Stimulated activated CD4-positive, alpha-beta T cell treated with anti-CD3 and anti-CD28 coated beads, Interleukin-2, amount 100 ng/mL, for 24 hours (primary cell): ENCODE results near the gene NLRP3.
"Not testable (repeated sequence)": the region's sequence is repeated elsewhere in the genome, so short reads cannot be mapped to it uniquely, and the experiment has no call there.

Experiments
- DNase-seq, 2 donors: peaks; one replicate each; pipeline ENCODE4 v3.0.0-alpha.2; 2020

Gene NLRP3

DNA sequence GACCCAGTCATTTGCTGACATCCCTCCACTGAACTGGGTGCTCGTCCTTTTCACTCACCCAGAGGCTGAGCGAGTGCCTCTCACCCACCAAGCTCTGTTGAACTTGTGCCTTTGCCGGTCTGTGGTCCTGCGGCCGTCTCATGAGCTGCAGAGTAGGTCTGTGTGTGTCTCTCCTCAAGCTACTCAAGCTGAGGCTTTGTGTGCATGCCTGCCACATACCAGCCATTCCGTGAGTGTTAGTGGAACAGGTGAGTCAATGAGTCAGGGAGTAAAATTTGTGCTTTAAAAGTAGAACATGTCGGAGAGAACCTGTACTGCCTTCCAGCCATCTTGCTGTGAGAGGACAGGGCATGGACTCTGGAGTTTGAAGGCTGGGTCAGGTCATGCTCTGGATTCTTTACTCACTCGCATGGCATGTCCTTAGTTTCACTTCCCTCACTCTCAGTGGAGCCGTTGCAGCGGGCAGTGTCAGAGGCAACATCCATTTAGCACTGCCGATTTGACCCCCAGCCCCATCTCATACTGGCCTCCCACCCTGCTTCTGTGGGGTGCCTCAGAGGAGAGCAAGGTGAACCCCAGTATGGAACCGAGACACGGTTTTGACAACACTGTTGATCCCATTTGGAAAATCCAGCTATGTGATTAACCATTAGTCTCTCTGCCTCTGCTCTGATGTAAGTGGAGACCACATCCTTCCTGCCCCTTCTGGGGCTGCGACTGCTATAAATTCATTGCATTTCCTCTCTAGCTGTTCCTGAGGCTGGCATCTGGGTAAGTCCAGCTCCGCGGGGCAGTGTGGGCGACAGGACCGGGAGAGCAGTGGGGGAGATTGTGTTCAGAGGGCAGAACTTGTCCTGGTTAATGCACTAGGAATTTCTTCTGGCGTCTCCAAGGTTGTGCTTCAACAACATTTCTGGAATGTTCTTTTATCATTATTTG, at the start of gene NLRP3:
NLRP3 (plus strand) TSS at position 751 of the 939 bp plus-strand sequence. CDS start 2,628 bp downstream, outside the sequence.
- DNase-seq = peak; percentile 30 to 35

DNA sequence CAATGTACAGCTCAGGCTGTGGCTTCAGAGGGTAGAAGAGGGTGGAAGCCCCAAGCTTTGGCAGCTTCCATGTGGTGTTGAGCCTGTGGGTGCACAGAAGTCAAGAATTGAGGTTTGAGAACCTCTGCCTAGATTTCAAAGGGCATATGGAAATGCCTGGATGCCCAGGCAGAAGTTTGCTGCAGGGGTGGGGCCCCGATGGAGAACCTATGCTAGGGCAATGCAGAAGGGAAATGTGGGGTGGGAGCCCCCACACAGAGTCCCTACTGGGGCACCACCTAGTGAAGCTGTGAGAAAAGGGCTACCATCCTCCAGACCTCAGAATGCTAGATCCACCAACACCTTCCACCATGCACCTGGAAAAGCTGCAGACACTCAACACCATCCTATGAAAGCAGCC, 49.6 kb upstream of the NLRP3 start:
- not testable (repeated sequence) for DNase-seq

DNA sequence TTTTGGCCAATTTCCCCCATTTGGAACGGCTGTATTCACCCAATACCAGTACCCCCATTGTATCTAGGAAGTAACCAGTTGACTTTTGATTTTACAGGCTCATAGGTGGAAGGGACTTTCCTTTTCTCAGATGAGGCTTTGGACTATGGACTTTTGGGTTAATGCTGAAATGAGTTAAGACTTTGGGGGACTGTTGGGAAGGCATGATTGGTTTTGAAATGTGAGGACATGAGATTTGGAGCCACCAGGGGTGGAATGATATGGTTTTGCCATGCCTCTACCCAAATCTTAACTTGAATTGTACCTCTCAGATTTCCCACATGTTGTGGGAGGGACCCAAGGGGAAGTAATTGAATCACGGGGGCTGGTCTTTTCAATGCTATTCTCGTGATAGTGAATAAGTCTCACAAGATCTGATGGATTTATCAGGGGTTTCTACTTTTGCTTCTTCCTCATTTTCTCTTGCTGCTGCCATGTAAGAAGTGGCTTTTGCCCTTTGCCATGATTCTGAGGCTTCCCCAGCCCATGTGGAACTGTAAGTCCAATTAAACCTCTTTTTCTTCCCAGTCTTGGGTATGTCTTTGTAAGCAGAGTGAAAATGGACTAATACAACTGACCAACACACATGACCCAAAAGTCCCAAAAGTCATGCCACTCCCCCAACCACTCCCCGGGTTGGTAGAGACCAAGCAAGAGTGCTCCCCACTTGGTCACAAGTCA, 48.9 kb upstream of the NLRP3 start:
- no peak for DNase-seq

DNA sequence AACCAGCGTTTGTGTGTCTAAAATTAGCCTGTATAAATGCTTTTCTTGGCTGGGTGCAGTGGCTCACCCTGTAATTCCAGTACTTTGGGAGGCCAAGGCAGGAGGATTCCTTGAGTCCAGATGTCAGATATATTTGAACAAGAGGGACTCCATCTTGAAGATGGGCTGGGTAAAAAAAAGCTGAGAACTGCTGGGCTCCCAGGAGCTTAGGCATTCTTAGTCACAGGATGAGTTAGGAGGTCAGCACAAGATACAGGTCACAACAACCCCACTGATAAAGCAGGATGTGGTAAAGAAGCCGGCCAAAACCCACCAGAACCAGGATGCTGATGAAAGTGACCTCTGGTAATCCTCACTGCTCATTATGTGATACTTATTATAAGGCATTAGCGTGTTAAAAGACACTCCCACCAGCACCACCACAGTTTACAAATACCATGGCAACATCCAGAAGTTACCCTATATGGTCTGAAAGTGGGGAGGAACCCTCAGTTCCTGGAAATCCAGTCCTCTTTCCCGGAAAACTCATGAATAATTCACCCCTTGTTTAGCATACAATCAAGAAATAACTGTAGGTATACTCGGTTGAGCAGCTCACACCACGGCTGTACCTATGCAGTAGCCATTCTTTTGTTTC, 48.1 kb upstream of the NLRP3 start:
- no peak for DNase-seq

DNA sequence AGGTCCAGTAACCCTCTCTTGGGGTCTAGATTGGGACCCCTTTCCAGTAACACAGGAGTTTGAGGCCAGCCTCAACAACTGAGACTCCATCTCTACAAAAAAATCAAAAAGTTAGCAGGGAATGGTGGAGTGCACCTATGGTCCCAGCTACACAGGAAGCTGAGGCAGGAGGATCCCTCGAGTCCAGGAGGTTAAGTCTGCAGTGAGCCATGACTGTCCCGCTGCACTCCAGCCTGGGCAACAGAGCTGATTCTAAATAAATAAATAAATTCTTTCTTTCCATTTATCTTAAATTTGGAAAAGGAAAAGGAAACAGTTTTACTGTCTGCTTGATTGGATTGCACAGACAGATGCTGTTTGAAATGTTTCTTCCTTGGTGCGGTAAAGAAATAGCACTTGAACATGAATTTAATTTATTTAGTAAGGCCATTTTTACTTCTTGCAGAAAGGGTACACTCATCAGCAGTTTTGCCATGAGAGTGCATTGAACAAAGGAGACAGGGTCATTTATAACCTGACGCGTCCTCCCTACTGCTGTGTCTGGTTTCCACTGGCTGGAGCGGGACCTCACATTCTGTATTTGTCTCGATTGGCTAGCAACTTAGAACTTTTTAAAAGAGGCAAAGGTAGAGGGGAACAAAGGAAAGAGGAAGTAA, 47.4 kb upstream of the NLRP3 start:
- DNase-seq = no peak

DNA sequence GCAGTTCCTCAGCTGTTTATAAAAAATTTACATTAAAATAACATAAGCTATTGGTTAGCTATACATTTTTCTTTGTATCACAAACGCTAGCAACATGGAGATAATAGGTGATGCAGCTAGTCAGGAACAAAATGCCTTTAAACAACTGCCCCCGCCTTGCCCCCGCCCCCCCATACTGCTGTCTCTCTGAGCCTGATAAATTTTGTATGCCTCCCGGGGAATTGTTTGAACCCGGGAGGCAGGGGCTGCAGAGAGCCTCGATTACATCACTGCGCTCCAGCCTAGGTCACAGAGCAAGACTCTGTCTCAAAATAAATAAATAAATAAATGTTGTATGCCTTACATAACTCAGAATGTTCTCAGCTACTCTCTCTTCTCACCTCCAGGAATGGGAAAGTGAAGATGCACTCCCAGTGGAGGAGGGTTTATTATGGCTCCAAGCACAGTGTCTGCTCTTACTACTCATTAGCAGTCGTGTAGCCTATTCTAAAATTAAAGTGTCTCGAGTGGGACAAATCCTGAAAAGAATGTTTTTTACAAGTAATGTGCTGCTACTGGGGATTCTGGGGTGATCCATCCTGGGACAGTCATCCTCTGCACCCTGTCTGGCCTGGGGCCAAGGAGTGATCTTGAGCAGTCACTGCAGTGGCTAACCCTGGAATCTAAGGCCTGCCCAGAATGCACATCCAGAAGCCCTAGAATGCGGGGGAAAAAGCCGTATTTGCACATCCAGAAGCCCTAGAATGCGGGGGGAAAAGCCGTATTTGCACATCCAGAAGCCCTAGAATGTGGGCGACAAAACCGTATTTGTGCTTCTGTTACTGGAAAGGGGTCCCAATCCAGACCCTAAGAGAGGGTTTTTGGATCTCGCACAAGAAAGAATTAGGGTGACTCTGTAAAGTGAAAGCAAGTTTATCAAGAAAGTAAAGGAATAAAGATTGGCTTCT, 44.9 kb upstream of the NLRP3 start:
- no peak for DNase-seq

DNA sequence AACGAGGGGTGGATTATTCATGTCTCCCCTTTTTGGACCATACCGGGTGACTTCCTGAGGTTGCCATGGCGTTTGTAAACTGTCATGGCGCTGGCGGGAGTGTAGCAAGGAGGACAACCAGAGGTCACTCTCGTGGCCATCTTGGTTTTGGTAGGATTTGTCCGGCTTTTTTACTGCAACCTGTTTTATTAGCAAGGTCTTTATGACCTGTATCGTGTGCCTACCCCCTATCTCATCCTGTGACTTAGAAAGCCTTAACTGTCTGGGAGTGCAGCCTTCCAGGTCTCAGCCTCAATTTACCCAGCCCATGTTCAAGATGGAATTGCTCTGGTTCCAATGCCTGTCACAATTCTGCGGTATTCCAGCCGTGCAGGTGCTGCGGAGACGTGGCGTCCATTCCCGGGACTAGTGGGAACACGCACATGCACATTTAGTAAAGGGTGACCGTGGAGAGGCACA, 44.1 kb upstream of the NLRP3 start:
- no peak for DNase-seq

DNA sequence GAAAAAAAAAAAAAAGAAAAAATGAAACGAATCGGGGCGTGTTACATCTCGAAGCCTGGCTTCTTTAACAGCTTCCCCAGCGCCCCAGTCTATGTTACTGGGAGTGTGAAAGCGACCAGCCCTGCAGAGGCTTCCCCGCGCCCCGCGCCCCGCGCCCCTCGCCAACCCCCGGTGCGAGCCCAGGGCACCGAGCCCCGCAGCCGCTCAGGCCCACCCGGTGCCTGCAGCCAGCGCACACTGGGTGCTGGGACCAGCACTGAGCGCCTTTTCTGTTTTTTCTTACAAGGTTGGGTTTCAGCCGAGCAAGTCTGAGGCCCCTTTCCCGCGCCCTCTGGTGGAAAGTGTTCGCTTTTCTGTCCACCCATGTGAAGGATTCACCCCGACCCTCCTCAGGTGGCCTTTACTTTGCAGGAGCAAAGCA, 42.2 kb upstream of the NLRP3 start:
- DNase-seq = peak; percentile 61 to 66

DNA sequence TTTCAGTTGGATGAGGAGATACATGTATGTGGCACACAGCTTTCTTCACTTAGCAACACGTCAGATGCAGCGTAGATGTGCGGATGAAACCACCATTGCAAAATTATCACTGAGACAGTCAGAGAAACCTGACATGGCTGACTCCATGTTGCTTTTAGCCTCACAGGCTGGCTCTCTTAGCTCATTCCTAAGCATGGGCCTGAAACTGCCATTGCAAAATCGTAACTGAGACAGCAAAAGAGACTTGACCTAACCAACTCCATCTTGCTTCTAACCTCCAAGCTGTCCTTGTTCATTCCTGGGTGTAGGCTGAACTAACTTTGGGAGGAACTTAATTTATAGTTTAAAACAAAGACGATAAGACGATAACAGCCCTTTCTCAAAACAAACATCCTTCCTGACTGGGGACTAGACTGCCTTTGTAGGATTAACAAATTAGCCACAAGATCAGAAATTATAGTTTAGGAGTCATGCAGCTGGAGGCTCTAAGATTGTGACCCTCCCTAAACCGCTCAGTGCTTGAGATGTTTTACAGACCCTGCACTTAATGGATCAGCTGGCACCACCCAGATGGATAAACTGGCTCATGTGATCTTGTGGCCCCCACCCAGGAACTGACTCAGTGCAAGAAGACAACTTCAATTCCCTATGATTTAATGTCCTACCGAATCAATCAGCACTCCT, 41.2 kb upstream of the NLRP3 start:
- DNase-seq = not testable (repeated sequence)

DNA sequence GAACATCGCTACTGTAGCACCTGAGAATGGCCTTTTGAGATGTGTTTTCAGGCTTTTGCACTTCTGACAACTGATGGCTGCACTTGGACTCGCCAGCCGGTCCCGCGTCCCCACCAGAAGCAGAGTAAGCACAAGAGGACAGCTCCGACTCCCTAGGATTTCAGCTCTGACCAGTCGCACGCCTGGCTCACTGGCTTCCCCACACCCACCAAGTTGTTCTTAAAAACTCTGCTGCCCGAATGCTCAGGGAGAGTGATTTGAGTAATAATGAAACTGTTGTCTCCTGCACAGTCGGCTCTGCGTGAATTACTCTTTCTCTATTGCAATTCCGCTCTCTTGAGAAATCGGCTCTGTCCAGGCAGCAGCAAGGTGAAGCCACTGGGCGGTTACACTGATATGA, 40.2 kb upstream of the NLRP3 start:
- DNase-seq = no peak

DNA sequence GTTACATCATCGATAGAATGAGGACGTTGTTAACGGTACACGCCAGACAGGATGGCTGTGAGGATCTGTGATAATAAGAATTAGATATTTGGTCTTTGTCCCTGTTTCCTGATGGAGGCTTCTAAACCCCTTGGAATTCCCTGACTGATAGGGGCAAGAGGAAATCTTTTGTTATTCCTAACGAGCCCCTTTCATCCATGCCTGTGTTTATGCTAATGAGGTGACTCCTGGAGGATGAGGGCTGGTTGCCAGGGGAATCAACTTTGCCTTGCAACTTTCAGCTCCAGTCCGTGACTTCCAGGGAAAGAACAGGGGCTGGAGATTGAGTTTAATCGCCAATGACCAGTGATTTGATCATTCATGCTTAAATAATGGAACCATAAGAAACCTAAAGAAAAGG, 39.3 kb upstream of the NLRP3 start:
- DNase-seq = no peak

DNA sequence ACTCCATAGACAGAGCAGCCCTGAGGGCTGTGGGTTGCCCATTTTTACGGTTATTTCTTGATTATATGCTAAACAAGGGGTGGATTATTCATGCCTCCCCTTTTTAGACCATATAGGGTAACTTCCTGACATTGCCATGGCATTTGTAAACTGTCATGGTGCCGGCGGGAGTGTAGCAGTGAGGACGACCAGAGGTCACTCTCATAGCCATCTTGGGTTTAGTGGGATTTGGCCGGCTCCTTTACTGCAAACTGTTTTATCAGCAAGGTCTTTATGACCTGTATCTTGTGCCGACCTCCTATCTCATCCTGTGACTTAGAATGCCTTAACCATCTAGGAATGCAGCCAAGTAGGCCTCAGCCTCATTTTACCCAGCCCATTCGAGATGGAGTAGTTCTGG, 38.3 kb upstream of the NLRP3 start:
- DNase-seq = not testable (repeated sequence)

DNA sequence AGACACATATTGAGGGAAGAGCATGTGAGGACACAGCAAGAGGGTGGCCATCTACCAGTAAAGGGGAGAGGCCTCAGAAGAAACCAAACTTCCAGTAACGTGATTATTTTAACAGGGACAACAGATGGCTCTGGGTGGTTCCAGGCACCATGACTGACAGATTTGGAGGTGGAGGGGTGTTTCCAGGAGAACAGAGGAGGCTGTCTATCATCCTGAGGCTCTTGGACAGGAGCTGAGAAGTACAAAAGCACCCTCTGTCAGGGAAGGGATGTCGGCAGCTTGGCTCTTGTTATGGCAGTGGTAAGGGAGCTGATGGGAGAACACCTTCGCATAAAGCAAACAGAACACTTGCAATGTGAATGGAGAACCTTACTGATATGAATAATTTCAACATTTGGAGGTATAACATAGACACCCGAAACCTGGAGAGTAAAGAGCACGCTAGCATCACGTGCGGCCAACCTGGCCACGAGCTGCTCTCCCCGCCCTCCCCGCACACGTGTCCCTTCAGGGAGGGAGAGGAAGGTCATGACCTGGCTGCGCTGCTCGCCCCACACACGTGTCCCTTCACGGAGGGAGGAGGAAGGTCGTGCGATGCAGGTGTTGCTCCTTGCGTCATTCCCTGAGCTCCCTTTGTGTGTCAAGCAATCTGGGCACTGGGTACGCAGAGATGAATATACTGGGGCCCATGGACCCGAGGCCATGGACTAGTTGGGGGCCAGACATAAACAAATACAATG, 37.5 kb upstream of the NLRP3 start:
- no peak for DNase-seq

DNA sequence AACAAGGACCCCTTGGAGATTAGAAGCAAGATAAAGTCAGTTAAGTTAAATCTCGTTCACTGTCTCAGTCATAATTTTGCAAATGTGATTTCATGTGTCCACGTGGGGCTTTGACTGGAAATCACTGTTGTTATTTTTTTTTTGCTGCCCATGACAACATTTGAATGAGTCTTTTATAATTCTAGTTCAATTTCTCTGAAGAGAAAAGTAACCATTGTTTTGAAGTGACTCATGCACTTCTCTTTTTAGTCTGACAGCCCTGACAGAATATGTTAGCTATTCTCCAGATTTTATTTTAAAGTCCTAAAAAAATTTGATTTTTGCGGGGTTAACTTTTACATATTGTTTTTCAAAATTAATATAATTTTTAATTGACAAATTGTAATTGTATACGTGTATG, 30.7 kb upstream of the NLRP3 start:
- no peak for DNase-seq

DNA sequence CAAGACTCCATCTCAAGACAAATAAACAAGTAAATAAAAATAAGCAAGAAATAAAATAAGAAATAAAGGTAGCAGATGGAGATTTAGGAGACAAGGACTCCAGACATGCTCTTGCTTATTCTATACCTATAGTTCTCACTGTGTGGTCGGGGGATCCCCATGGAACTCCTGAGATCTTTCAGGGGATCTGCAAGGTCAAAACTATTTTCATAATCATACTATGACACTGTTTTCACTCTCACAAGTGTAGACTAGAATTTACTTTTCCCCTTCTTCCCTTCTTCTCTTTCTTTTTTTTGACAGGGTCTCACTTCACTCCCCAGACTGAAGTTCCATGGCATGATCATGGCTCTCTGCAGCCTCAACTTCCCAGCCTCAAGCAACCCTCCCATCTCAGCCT, 29.8 kb upstream of the NLRP3 start:
- peak in 1 of 2 donors; percentile 14 for DNase-seq

DNA sequence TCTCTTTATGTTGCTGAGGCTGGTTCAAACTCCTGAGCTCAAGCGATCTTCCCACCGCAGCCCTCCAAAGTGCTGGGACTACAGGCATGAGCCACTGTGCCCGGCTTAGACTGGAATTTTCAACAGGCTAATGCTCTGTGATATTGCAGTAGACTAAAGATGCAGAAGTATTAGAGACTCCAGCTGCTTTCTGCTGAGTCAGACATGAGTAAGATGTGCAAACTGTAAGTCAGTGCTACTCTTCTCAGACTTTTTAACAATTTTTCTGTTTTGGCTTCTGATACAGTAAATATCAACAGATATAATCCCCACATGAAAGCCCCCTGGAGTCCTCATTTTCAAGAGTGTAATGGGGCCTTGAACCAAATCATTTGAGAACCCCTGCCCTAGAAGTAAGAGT, 29.3 kb upstream of the NLRP3 start:
- DNase-seq = no peak

DNA sequence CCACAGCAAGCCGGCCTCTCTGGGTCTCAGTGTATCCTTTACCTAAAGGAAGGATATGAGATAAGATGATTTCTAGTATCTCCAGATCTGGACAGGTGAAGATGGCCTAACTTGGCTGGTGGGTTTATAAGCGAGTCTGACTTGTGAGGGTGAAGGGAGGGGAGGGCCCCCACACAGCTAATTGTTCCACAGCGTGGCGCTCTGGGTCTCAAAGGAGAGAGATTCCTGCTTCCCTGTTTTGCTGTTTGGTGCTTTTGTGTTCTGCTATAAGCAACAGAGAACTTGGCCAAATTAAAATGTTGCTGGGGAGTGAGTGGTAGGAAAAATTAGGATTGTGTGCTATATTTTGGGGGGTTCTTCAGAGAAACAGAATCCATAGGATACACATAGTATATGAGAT, 28.9 kb upstream of the NLRP3 start:
- DNase-seq = no peak

DNA sequence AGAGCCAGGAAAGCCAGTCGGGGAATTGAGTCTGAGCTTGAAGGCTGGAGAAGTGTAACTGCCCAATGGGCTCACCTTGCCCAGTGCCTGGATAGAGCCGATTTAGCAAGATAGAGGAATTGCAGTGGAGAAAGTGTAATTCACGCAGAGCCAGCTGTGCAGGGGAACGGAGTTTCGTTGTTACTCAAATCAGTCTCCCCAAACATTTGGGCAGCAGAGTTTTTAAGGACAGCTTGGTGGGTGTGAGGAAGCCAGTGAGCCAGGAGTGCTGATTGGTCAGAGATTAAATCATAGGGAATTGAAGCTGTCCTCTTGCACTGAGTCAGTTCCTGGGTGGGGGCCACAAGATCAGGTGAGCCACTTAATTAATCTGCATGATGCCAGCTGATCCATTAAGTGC, 28.4 kb upstream of the NLRP3 start:
- no peak for DNase-seq

DNA sequence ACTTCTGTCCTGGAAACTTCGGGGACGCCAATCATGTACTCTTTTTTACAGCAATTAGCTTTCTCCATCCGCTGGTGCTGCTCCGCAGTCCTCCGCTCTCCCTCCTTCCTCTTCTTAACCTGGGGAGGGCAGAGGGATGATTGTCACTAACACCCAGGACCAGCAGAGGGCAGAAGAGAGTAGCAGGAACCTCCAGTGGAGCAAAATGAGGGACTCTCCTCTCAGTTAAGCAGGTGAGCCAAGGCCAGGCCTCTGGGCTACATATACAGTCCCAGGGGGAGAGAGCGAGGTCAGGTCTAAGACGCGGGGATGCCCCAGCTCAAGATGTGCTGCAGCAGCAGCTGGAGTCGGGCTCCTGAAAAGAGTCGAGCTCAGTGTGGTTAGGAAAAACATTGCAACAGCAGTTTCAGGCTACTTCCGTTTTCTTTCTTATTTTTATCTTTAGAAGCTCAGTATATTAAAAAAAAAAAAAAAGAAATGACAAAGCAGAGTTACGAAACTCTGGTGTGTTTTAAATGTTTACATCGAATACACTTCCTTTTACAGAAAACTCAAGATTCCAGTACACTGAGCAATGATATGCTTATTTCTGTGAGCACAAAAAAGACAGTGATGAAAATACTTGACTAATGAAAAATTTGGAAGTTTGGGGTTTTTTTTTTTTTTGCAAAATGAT, 25.7 kb upstream of the NLRP3 start:
- peak; percentile 82 to 87 for DNase-seq

DNA sequence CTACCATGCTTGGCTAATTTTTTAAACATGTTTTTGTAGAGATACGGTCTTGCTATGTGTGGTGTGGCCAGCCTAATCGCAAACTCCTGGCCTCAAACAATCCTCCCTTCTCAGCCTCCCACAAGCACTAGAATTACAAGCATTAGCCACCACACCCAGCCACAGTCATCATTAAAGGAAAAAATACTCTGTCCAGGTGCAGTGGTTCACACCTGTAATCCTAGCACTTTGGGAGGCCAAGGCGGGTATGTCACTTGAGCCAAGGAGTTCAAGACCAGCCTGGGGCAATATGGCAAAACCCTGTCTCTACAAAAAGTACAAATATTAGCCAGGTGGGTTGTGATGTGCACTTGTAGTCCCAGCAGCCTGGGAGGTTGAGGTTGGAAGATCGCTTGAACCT, 25.0 kb upstream of the NLRP3 start:
- DNase-seq = no peak
